ENCODE data around the gene MLLT11.
"Not testable (repeated sequence)": the region's sequence is repeated elsewhere in the genome, so short reads cannot be mapped to it uniquely, and the experiment has no call there.

The MLLT11 gene

DNA sequence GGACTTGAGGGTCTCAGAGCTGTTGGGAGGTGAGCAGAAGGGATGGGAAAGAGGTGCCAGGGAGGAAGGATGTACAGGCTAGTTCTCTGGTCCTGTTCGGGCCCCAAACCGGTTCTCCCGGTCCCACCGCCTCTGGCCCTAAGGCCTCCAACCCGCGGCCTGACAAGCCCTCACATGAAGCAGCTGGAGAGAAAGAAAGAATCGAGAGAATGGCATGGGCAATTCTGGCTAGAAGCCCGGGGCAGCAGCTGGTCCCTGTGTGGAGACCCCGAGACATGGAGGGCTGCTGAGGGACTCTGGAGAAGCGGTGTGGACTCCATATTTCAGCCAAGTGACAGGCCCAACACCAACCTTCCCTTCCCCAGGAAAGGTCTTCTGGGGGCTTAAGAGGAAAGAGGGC lies 1.5 kb upstream of the MLLT11 start:
- peak; percentile 38 for DNase-seq

DNA sequence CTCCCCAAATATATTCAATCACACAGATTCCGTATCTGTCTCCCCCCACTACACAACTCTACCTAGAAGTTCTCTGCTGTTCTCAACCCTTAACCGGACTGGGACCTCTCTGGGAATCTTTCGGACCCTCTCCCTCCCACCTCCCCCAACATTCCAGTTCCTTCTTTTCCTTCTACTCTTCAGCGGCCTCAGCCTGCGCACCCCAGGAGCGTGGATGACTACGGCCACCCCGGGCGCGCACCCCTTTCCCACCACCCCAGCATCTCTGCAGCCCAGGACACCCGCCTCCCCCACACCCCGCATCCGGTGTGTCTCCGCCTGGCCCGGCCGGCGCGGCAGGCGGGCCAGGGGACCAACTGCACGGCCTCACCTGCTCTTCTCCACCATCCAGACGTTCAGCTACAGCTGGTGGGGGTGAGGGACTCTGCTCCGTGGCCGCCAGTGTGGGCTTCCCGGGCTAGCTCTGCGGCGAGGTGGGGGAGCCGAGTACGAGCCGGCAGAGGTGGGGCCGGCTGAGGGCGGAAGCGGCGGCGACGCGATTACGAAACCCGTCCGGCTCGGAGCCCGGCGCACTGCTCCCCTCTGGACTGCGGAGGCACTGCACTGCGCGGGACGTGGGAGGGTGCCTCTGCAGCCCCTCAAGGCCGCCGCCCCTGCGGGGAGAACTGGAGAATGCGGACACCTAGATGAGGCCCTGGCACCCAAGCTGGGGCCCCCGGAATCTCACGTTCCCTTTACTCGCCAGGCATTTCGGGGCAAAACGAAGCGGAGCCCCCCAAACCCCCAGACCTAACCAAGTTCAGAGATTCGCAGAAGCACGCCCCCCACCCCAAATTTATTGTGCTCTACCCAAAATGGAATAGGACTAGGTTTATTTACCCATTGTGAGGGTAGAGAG lies 839 bp upstream of the MLLT11 start, which contains the start of gene CDC42SE1:
Gene CDC42SE1 (minus strand): TSS at position 514 of the 898 bp plus-strand sequence. CDS start 3,892 bp downstream, outside the sequence.
- DNase-seq = peak; percentile 91

DNA sequence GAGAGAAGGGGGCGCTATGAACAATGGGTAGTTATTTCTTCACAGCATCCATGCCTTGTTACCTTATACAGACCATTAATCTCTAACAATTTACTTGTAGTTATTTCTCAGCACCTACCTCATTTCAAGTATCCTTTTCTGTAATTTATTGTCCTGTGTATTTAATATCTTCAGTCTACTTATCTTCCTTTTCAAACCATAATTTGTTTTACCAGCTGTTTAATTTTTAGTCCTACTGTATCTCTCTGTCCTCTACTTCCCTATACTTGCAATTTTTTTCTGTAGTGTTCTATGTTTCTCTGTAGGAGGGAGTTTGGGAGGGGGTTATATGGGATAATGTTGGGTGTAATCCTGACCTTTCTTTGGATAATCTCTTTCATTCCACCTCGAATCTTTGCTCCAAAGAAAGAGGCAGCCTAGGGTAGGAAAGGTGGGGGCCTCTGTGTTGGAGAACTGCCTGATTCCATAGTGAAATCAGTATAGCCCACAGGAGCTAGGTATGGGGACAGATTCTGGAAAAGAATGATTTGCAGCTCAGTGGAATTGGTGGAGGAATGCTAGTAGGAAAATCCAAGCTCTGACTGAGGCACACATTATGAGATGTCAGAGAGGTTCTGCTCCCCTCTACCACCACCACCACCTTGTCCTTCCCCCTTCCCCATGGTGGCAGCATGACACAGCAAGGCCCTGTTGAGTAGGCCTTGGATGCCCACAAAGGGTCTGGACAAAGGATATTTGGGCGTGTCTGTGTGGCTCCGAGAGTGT lies 642 bp downstream of the MLLT11 start:
- DNase-seq = peak; percentile 79

DNA sequence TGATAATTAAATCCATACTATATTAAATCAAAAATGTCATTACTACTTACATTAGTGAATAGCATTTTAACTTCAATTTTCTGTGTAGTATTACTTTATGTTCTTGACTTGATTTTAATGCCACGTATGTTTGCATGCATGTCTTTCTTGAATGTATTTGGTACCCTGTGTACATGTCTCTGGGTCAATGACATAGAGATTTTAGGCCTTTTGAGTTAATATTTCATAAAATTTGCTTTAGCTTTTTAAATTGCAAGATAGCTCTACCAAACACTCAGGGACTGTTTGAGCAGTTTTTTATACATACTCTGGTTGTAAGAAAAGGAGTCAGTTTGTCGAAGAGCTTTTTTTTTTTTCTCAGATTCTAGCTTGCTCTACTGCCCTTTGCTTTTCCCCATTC lies 1.5 kb downstream of the MLLT11 start:
- no peak for DNase-seq

DNA sequence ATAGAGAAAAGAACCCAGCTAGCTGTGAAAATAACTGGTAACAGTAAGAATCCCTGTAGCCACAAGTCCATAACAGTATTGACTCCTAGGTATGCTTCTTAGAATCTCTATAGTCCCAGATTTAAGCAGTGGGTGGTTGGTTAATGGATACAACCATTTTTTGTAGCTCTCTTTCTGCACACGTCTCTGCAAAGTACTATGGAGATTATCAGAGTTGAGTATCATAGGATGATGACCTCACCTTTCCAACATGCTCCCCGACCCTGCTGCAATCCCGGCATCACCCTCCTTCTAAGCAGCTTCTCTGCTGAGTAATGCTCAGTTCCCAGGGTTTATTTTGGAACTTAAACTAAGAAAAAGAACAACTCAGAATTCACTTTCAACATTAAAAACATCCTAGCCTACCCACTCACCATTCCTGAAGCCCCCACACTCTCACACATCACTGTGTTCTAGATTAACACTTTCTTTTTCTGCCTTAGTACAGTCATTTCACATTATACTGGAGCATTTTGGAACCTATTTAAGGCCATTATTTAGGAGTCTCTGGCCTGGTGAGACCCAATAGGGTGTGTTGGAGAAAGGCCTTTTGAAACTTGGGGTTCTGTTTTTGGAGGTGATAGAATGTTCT lies 2.7 kb downstream of the MLLT11 start:
- no peak for DNase-seq

DNA sequence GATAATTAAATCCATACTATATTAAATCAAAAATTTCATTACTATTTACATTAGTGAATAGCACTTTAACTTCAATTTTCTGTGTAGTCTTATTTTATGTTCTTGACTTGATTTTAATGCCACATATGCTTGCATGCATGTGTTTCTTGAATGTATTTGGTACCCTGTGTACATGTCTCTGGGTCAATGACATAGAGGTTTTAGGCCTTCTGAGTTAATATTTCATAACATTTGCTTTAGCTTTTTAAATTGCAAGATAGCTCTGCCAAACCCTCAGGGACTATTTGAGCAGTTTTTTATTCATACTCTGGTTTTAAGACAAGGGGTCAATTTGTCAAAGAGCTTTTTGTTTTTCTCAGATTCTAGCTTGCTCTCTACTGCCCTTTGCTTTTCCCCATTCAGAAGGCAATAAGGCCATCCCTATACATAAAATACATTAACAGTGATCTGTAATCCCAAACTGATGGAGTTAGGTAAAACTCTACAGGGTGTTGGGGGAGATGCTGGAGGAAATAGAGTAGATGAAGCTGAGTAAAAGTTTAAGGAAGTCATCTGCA lies 5.0 kb downstream of the MLLT11 start:
- DNase-seq = no peak

DNA sequence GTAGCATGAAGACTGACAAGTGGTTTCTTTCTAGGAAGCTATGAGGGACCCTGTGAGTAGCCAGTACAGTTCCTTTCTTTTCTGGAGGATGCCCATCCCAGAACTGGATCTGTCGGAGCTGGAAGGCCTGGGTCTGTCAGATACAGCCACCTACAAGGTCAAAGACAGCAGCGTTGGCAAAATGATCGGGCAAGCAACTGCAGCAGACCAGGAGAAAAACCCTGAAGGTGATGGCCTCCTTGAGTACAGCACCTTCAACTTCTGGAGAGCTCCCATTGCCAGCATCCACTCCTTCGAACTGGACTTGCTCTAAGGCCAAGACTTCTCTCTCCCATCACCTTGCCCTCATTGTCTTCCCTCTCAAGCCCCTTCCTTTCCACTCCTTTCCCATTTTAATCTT lies 7.0 kb downstream of the MLLT11 start:
- DNase-seq = no peak

DNA sequence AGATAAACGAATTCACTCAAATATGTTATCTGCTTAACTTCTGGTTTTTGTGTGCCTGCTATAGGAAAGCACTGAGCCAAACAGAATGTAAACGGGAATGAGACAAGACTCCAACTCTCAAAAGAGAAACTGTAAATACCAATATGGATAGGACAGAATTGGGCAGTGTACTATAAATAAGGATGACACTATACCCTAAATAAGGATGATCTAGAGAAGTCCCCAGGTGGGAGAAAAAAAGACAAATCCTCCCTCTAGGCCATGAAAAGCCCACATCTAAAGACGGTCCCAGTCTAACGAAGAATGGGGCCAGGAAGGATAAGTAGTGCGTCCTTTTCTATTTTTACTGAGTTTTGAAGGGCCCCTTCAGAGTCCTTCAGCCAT lies 8.9 kb downstream of the MLLT11 start:
- DNase-seq = no peak

DNA sequence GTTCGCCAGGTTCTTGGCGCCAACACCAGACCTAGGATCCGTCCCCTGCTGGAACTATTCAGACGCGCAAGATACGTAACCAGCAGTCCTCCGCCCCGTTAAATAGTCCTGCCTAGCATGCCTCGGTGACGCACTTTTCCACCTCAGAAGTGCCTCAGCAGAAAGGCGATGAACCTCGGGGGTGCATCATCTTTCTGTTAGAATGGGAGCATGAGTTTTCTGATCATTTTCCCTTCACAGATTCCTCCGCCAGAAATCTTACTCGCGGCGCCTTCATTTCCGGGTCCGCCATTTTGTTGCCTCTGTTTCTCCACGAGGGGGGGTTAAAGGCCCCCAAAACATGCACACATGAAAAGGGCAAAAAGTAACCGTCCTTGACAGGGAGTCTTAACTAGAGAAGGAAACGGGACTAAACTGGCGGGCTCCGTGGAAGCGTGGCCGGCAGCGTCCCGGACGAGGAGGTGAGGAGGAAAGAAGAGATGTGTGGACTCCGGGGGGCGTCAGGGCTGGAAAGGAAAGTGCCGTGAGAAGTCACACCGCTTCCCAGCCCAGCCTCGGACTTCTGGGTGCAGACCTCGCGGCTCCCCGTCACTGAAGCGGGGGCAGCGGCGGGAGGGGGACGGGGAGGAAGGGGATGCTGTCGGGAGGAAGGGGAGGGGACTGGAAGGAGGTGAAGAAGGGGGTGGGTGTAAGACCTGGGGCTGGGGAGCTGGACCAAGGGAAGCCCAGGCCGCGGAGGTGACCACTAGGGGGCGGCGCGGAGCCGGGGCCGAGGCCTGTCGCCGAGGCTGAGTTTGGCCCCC lies 10.5 kb downstream of the MLLT11 start, which contains the start of gene GABPB2:
Gene GABPB2 (plus strand): TSS at position 288 of the 803 bp plus-strand sequence. CDS start 17,429 bp downstream, outside the sequence.
- no peak for DNase-seq

DNA sequence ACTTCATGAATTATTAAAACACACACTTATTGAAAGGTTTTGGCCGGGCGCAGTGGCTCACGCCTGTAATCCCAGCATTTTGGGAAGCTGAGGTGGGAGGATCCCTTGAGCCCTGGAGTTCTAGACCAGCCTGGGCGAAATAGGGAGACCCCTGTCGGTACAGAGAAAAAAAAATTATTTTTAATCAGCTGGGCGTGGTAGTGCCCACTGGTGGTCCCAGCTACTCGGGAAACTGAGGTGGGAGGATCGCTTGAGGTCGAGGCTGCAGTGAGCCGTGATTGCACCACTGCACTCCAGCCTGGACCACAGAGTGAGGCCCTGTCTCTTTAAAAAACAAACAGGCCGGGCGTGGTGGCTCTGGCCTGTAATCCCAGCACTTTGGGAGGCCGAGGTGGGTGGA lies 12.0 kb downstream of the MLLT11 start:
- DNase-seq = no peak

DNA sequence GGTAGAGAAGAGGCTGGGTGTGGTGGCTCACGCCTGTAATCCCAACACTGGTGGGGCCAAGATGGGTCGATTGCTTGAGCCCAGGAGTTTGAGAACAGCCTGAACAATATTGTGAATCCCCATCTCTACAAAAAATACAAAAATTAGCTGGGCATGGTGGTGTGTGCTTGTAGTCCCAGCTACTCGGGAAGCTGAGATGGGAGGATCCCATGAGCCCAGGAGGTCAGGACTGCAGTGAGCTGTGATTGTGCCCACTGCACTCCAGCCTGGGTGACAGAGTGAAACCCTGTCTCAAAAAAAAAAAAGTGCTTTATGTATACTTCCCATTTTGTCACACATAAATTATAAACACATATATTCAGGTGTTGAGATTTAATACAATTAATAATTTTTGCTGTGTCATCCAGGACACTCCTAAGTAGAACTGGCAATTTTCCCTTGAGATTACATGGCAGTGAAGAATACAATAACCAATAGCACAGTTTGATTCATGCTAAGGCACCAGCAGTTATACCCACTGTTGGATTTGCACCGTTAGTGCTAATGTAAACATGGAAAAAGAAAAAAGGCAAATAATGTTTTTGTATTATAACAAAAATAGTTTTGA lies 25.9 kb downstream of the MLLT11 start:
- no peak for DNase-seq

DNA sequence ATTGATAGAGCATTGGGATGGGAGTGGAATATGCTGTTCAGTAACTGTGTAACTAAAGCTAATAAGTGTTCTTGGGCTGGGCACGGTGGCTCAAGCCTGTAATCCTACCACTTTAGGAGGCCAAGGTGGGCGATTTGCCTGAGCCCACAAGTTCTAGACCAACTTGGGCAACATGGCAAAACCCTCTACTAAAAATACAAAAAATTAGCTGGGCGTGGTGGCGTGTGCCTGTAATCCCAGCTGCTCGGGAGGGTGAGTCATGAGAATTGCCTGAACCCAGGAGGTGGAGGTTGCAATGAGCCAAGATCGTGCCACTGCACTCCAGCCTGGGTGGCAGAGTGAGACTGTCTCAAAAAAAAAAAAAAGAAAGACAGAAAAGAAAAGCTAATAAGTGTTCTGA lies 37.2 kb downstream of the MLLT11 start:
- not testable (repeated sequence) for DNase-seq

DNA sequence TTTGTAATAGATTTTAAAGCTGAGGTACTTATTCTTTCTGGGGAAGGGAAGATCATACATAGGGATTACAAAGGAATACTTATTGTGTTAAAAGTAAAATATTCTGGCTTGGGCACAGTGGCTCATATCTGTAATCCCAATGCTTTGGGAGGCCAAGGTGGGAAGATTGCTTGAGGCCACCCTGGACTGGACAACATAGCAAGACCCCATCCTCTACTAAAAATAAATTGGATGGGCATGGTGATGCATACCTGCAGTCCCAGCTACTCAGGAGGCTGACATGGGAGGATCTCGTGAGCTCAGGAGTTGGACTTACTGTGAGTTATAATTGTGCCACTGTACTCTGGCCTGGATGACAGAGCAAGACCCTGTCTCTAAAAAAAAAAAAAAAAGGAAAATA lies 37.9 kb downstream of the MLLT11 start:
- no peak for DNase-seq

DNA sequence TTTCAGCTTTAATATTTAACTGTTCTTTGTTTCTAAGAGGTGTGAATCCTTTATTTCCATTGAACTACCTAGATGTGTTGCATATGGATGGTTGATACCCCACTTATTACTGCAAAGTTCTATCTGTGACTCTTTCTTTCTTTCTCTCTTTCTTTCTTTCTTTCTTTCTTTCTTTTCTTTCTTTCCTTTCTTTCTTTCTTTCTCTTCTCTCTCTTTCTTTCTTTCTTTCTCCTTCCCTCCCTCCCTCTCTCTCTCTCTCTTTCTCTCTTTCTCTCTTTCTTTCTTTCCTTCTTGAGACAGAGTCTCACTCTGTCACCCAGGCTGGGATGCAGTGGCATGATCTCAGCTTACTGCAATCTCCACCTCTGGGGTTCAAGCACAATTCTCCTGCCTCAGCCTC lies 44.4 kb downstream of the MLLT11 start:
- DNase-seq = no peak

DNA sequence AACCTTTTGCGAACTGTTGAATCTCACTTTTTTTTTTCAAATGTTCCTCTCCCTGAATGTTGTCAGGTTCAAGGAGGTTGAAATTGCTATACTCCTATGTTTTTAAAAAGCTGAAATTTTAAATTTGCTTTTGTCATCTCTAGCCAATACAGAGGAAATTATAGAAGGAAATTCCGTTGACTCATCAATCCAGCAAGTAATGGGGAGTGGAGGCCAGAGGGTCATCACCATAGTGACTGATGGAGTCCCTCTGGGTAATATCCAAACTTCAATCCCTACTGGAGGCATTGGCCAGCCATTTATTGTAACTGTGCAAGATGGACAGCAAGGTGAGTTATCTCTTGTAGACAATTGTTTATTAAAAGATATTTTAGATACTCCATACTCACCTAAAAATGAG lies 46.7 kb downstream of the MLLT11 start:
- no peak for DNase-seq

DNA sequence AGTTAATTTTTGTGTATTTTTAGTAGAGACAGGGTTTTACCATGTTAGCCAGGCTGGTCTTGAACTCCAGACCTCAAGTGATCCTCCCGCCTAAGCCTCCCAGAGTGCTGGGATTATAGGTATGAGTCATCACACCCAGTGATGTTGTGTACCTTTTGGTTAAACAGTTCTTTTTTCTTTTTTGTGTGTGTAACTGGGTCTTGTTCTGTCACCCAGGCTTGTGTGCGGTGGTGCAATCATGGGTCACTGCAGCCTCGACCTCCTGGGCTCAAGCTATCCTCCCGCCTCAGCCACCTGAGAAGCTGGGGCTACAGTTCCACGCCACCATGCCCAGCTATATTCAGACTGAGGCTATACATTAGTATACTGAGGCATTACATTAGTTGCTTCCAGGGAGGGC lies 48.1 kb downstream of the MLLT11 start:
- DNase-seq = no peak

DNA sequence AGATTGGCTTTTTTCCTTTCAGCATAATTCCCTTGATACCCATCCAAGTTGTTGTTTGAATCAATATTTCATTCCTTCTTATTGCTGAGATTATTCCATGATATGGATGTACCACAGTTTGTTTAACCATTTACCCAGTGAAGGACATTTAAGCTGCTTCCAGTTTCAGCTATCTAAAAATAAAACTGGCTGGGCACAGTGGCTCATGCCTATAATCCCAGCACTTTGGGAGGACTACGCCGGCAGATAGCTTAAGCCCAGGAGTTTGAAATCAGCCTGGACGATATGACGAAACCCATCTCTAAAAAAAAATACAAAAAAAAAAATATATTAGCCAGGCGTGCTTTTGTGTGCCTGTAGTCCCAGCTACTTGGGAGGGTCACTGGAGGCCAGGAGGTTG lies 53.7 kb downstream of the MLLT11 start:
- DNase-seq = no peak
